Measurements from ENCODE around the gene GPANK1.

GPANK1 gene

GRCh38 chr6:31617010-31617409 lies 47.8 kb downstream of the GPANK1 start:
- no peak for DNase-seq (ENCODE audit: low read depth)

GRCh38 chr6:31615748-31616147 lies 49.0 kb downstream of the GPANK1 start:
- DNase-seq (ENCODE audit: low read depth) = no peak

GRCh38 chr6:31614684-31615578 lies 49.9 kb downstream of the GPANK1 start, which contains the start of gene AIF1:
AIF1 (plus strand) TSS chr6:31615234; CDS start chr6:31615330, 96 bp downstream.
- no peak for DNase-seq (ENCODE audit: low read depth)

- DNase-seq (ENCODE audit: low read depth) = no peak
These were observed 50.6 kb downstream of the GPANK1 start for GRCh38 chr6:31614075-31614619.

All from stimulated activated CD8-positive, alpha-beta memory T cell treated with anti-CD3 and anti-CD28 coated beads, Interleukin-15, amount 100 ng/mL, for 1 hour (primary cell).